Endothelial cell of umbilical vein (primary cell): ENCODE data around the gene KHDC3L. TPM values are rescaled to one million over a fixed set of nuclear protein-coding genes. Genes with fewer than 3 reads are reported as not detected.

Experiments
- BruUV-seq: library from RNA; stranded (reverse); fragments of 400-500 nt; replicated peaks from 2 replicates; lab custom pipeline; 2021; lab: Mats Ljungman, UMichigan
- CTCF ChIA-PET: fragments of 300-600, 350-600 bp; sonication (Branson Sonifier 250); formaldehyde crosslinking; loops from one replicate; lab custom pipeline; 2021; ENCODE audit warnings: antibody characterized with exemption, inconsistent platforms; lab: Charles Lee
- POLR2A ChIA-PET: fragments of 300-600, 350-600 bp; sonication (Branson Sonifier 250); formaldehyde crosslinking; loops from one replicate; lab custom pipeline; 2021; ENCODE audit warnings: antibody characterized with exemption, inconsistent platforms; lab: Charles Lee
- DNase-seq: peaks from one replicate; pipeline ENCODE4 v3.0.0-alpha.2; 2011; ENCODE audit warnings: low read depth, low spot score
- FAIRE-seq: peaks from 2 replicates; lab custom pipeline; 2011; peaks lifted over from hg19 to GRCh38; lab: Jason Lieb, UNC
- H2AFZ ChIP-seq: 2 replicates; pipeline ENCODE4 v1.6.0; 2012; ENCODE audit warnings: low read depth, low read length, control low read depth, inconsistent platforms
- H3K27ac ChIP-seq: 2 replicates; pipeline ENCODE4 v1.5.1; 2011; ENCODE audit warnings: low read depth, mild to moderate bottlenecking, control low read depth, low read length, moderate library complexity; ENCODE audit not compliant: insufficient read depth
- H3K27me3 ChIP-seq, 2 experiments: 2 replicates each; pipeline versions ENCODE4 v1.6.0 to v1.6.1; 2011; ENCODE audit warnings: low read length in 2 of 2, mixed read lengths in 1 of 2; ENCODE audit not compliant: control insufficient read depth in 2 of 2, insufficient read depth in 2 of 2
- H3K36me3 ChIP-seq, 2 experiments: 2 replicates in 1 of 2; 3 replicates in 1 of 2; pipeline ENCODE4 v1.5.1; 2011; ENCODE audit warnings: low read length in 2 of 2, mild to moderate bottlenecking in 1 of 2, moderate library complexity in 1 of 2; ENCODE audit not compliant: control insufficient read depth in 2 of 2, insufficient read depth in 2 of 2; ENCODE audit errors: extremely low read depth in 1 of 2
- H3K4me1 ChIP-seq: 3 replicates; pipeline ENCODE4 v1.5.1; 2011; ENCODE audit warnings: mild to moderate bottlenecking, low read length; ENCODE audit not compliant: control insufficient read depth, insufficient read depth; ENCODE audit errors: extremely low read depth
- H3K4me2 ChIP-seq: 2 replicates; pipeline ENCODE4 v1.6.1; 2011; ENCODE audit warnings: low read length, control low read depth, mixed read lengths; ENCODE audit not compliant: insufficient read depth
- H3K4me3 ChIP-seq, 3 experiments: fragments of 200-600 bp in 1 of 3; sonication (generic), shearing (Covaris generic) in 1 of 3; replicated peaks in 1 of 3; 2 replicates each; pipeline ENCODE4 v1.5.1; 2011 to 2016; ENCODE audit warnings: control low read depth in 3 of 3, low read length in 3 of 3, mild to moderate bottlenecking in 2 of 3, inconsistent platforms in 1 of 3, low read depth in 1 of 3, moderate library complexity in 1 of 3; ENCODE audit not compliant: insufficient read depth in 1 of 3
- H3K79me2 ChIP-seq: 2 replicates; pipeline ENCODE4 v1.6.0; 2012; ENCODE audit warnings: low read length, inconsistent platforms; ENCODE audit not compliant: control insufficient read depth, insufficient read depth
- H3K9ac ChIP-seq: replicated peaks from 2 replicates; pipeline ENCODE3; 2011; ENCODE audit warnings: low read length, control low read depth; ENCODE audit not compliant: insufficient read depth; ENCODE audit errors: extremely low read depth
- H3K9me1 ChIP-seq: replicated peaks from 3 replicates; pipeline ENCODE4 v1.6.0; 2011; ENCODE audit warnings: mild to moderate bottlenecking, low read length; ENCODE audit not compliant: control insufficient read depth, insufficient read depth; ENCODE audit errors: extremely low read depth
- H3K9me3 ChIP-seq: replicated peaks from 2 replicates; pipeline ENCODE4 v1.5.1; 2012; ENCODE audit warnings: low read length, inconsistent platforms; ENCODE audit not compliant: control insufficient read depth, insufficient read depth
- H4K20me1 ChIP-seq: replicated peaks from 2 replicates; pipeline ENCODE3; 2011; ENCODE audit warnings: mild to moderate bottlenecking, low read length; ENCODE audit not compliant: control insufficient read depth, insufficient read depth; ENCODE audit errors: extremely low read depth
- CTCF ChIP-seq, 2 donors: IDR thresholded peaks; 1 replicate in 1 of 2; 2 replicates in 1 of 2; pipeline ENCODE4 v1.5.1; 2011; ENCODE audit warnings: low read length in 2 of 2, mild to moderate bottlenecking in 2 of 2, moderate library complexity in 2 of 2, control low read depth in 1 of 2, inconsistent platforms in 1 of 2, low read depth in 1 of 2; ENCODE audit not compliant: insufficient read depth in 1 of 2; ENCODE audit errors: extremely low read depth in 1 of 2
- EZH2 ChIP-seq: IDR thresholded peaks from 2 replicates; pipeline ENCODE4 v1.6.1; 2012; ENCODE audit warnings: borderline replicate concordance, low read depth, mild to moderate bottlenecking, moderate library complexity, low read length, inconsistent platforms; ENCODE audit not compliant: severe bottlenecking
- FOS ChIP-seq: IDR thresholded peaks from 2 replicates; pipeline ENCODE4 v1.6.1; 2011; ENCODE audit warnings: mild to moderate bottlenecking, low read length, moderate library complexity, borderline replicate concordance; ENCODE audit not compliant: insufficient read depth
- GATA2 ChIP-seq: IDR thresholded peaks from 2 replicates; pipeline ENCODE4 v1.7.0; 2011; ENCODE audit warnings: low read depth, mild to moderate bottlenecking, moderate library complexity, mixed read lengths, low read length; ENCODE audit not compliant: insufficient read length, insufficient read depth
- JUN ChIP-seq: IDR thresholded peaks from 2 replicates; pipeline ENCODE4 v1.6.1; 2011; ENCODE audit warnings: borderline replicate concordance, low read depth; ENCODE audit not compliant: insufficient read length, insufficient read depth
- MAX ChIP-seq: IDR thresholded peaks from 2 replicates; pipeline ENCODE4 v1.6.1; 2011; ENCODE audit not compliant: insufficient read depth, insufficient read length
- MYC ChIP-seq: IDR thresholded peaks from one replicate; pipeline ENCODE4 v1.6.1; 2011; ENCODE audit warnings: mild to moderate bottlenecking, low read depth, low read length
- POLR2A ChIP-seq: IDR thresholded peaks from 2 replicates; pipeline ENCODE4 v1.6.1; 2012; ENCODE audit warnings: low read depth, mild to moderate bottlenecking, control low read depth, low read length
- POLR2AphosphoS5 ChIP-seq: IDR thresholded peaks from 2 replicates; pipeline ENCODE4 v1.6.1; 2012; ENCODE audit warnings: low read depth, mild to moderate bottlenecking, control low read depth, low read length, moderate library complexity; ENCODE audit not compliant: insufficient read depth
- dilution Hi-C: fragments of 300-500 bp; cut with MboI; formaldehyde crosslinking; loops from one replicate; pipeline ENCODE4 v1.15.0; 2019; ENCODE audit warnings: low sequenced_read_pairs; ENCODE audit not compliant: extremely low pct_ligation_motif_present
- intact Hi-C: fragments of 100-400 bp; cut with micrococcal nuclease; formaldehyde crosslinking; loops from one replicate; pipeline ENCODE4 v1.10.0; 2022
- polyA plus RNA-seq, 4 experiments: library from polyadenylated mRNA; depleted of rRNA in 3 of 4; stranded (reverse) in 3 of 4; unstranded in 1 of 4; fragments of >200 nt; gene quantifications; 2 replicates each; pipeline versions ENCODE4 v1.2.1 to v1.2.3, GENCODE V29; 2011 to 2012; ENCODE audit warnings: missing spikeins in 1 of 4
- total RNA-seq: library from RNA; stranded (reverse); gene quantifications from 2 replicates; pipeline ENCODE4 v1.2.3, GENCODE V29; 2021

The KHDC3L gene
- total and polyA plus RNA-seq, 2 donors (not counting 3 experiments of a cell fraction or from before 2014, with no cell fraction given): not detected

DNA sequence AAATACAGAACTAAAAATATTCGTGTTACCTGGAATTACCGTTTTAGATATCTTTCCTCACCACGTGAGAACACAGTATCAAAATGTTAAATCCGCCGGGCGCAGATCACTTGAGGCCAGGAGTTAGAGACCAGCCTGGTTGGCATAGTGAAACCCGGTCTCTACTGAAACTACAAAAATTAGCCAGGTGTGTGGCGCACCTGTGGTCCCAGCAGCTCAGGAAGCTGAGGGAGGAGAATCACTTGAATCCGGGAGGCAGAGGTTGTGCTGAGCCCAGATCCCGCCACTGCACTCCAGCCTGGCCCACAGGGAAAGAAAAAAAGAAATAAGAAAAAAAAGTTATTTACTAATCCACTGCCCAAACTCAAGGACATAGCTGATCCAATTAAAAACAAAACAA is 27.4 kb downstream of the KHDC3L start:
- Histone ChIP-seq H3K4me2 (no peak overlapping the region), H3K79me2 (no peaks in the 10 kb centered on the region), H4K20me1 (no peaks in the 10 kb centered on the region), H3K4me3 (no peak overlapping the region), H3K4me1 (peaks cover 10% of the 10 kb centered on the region), H3K27ac (no peak overlapping the region), H3K27me3 (no peaks in the 10 kb centered on the region), H2AFZ (no peak overlapping the region), H3K36me3 (no peaks in the 10 kb centered on the region), H3K9me3 (no peaks in the 10 kb centered on the region), H3K9me1 (no peaks in the 10 kb centered on the region), H3K9ac (no peak overlapping the region)
- DNase-seq (no peak), FAIRE-seq (no peak)
- POLR2A ChIA-PET: no interaction called here
- CTCF ChIA-PET: interaction anchor here (2.1 kb wide), 1 partner anchor 16 kb away, joined by 5 read pairs; no protein-coding TSS in a partner anchor
- dilution Hi-C loops: no loop called here
- intact Hi-C loops: loop anchor here (5.0 kb wide), 1 partner anchor 103 kb away; no protein-coding TSS in a partner anchor
- BruUV-seq: no TSS peak
- no peak for TF ChIP-seq GATA2
- no peak for TF ChIP-seq FOS
- TF ChIP-seq CTCF (IDR thresholded peaks at IDR 0.05; ENCODE audit: extremely low read depth in 1 of 2, insufficient read depth in 1 of 2, low read depth in 1 of 2, low read length in 2 of 2): no peak
- no peak for TF ChIP-seq MYC
- no peak for TF ChIP-seq MAX
- TF ChIP-seq POLR2AphosphoS5: no peak
- no peak for TF ChIP-seq EZH2
- TF ChIP-seq POLR2A: no peak
- no peak for TF ChIP-seq JUN
